GM19351 (cell line): ENCODE results near the gene MCUR1.
"Not testable (repeated sequence)": the region's sequence is repeated elsewhere in the genome, so short reads cannot be mapped to it uniquely, and the experiment has no call there.

Experiments used
- ATAC-seq: cut with Tn5 transposase; IDR thresholded peaks from one replicate; pipeline ENCODE4 v1.9.1; 2021; ENCODE audit warnings: mild to moderate bottlenecking, moderate library complexity; ENCODE audit not compliant: unreplicated experiment

MCUR1 gene

GRCh38 chr6:13829419-13829818 lies 15.1 kb upstream of the MCUR1 start:
- not testable (repeated sequence) for ATAC-seq

GRCh38 chr6:13828656-13829301 lies 14.4 kb upstream of the MCUR1 start:
- ATAC-seq: not testable (repeated sequence)

GRCh38 chr6:13827032-13827431 lies 12.7 kb upstream of the MCUR1 start:
- ATAC-seq: no peak

- ATAC-seq: no peak
These were observed 11.5 kb upstream of the MCUR1 start for GRCh38 chr6:13825871-13826270.

- ATAC-seq: no peak
These were observed 4.0 kb upstream of the MCUR1 start for GRCh38 chr6:13818341-13818740.

GRCh38 chr6:13814938-13815575 lies 700 bp upstream of the MCUR1 start:
- ATAC-seq: no peak

GRCh38 chr6:13813621-13814175 lies 659 bp downstream of the MCUR1 start:
- ATAC-seq: peak; percentile 42

GRCh38 chr6:13813026-13813425 lies 1.3 kb downstream of the MCUR1 start:
- ATAC-seq: no peak

- no peak for ATAC-seq
These were observed 2.1 kb downstream of the MCUR1 start for GRCh38 chr6:13812359-13812642.

GRCh38 chr6:13811627-13812358 lies 2.6 kb downstream of the MCUR1 start:
- ATAC-seq: no peak

- no peak for ATAC-seq
These were observed 3.5 kb downstream of the MCUR1 start for GRCh38 chr6:13810688-13811446.

GRCh38 chr6:13808801-13809200 lies 5.6 kb downstream of the MCUR1 start:
- no peak for ATAC-seq

GRCh38 chr6:13807696-13808095 lies 6.7 kb downstream of the MCUR1 start:
- ATAC-seq: no peak

- ATAC-seq: no peak
These were observed 10.8 kb downstream of the MCUR1 start for GRCh38 chr6:13803581-13803980.

- ATAC-seq: no peak
These were observed 13.7 kb downstream of the MCUR1 start for GRCh38 chr6:13800615-13801014.

GRCh38 chr6:13796781-13797180 lies 17.6 kb downstream of the MCUR1 start:
- no peak for ATAC-seq

- peak; percentile 90 for ATAC-seq
These were observed 19.2 kb downstream of the MCUR1 start for GRCh38 chr6:13795041-13795750.

- ATAC-seq: no peak
These were observed 20.2 kb downstream of the MCUR1 start for GRCh38 chr6:13794184-13794583.

- ATAC-seq: no peak
These were observed 24.6 kb downstream of the MCUR1 start for GRCh38 chr6:13789746-13790145.

- no peak for ATAC-seq
These were observed 25.5 kb downstream of the MCUR1 start for GRCh38 chr6:13788820-13789219.

- no peak for ATAC-seq
These were observed 27.2 kb downstream of the MCUR1 start for GRCh38 chr6:13787137-13787536.
